ENCODE results near the gene NCSTN. TPM values are rescaled to one million over a fixed set of nuclear protein-coding genes. Genes with fewer than 3 reads are reported as not detected.

The NCSTN gene
- total and polyA plus RNA-seq, 9 of the 15 experiments (the other 6 are each of a cell fraction or from before 2014, with no cell fraction given), result 21.3 to 91.1 (median 57.9) TPM

DNA sequence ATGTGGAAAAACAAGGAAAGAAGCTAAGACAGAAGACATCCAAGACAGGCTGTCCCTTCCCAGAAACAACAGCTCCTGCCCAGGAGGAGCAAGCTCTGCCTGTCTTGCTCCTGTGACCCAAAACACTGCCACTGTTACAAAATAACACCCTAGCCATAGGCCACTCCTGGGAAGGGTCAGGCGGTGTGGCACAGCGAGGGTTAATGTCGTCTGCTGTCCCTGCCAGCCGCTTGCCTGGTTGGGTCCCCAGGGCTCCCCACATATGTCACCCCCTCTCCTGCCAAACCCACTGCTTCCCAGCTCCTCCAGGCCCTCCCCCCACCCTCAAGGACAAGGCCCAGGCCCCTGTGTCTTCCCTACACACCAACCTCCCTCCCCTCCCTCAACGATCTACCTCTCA, 19.8 kb downstream of the NCSTN start (continued):
- no peak for TF ChIP-seq CTCFL (IDR thresholded peaks at IDR 0.05; ENCODE audit: borderline replicate concordance, insufficient read depth, low read depth, low read length, poor library complexity, severe bottlenecking)

GRCh38 chr1:160363951-160364735, 21.0 kb downstream of the NCSTN start:
- intact Hi-C loops (cut with micrococcal nuclease), result loop anchor here (2.0 kb wide), 1 partner anchor 13 kb away; no protein-coding TSS in a partner anchor
- in situ Hi-C loops (cut with MboI), result no loop called here
- H3K4me1 ChIP-seq (replicated peaks in 1 of 2; ENCODE audit: control insufficient read depth in 2 of 2, insufficient read depth in 2 of 2, low read length in 2 of 2), result peaks cover 31 to 51% of the 10 kb centered on the region in 2 experiments
- peak overlapping the region; percentile 73; the same call in 1 of the 3 replicates for H3K27ac ChIP-seq (ENCODE audit: extremely low read depth, low read depth, low read length)
- no peak for DNase-seq (ENCODE audit: extremely low read depth in 1 of 4, low spot score in 3 of 4)
- WGBS (ENCODE audit: insufficient coverage, low coverage, missing lambda C conversion rate), result 47% methylated on average over 11 of the region's 12 CpGs
- H2AFZ ChIP-seq (ENCODE audit: low read depth, low read length), result no peak overlapping the region
- H3K9me3 ChIP-seq (replicated peaks; ENCODE audit: control insufficient read depth, insufficient read depth, low read depth, low read length), result no peaks in the 10 kb centered on the region
- CTCF ChIA-PET (ENCODE audit: low intra/inter-chr PET ratio), result no interaction called here
- no peak for TF ChIP-seq MBD2 (IDR thresholded peaks at IDR 0.05; ENCODE audit: borderline replicate concordance, low read depth)
- TF ChIP-seq KLF10 (CRISPR knock-in tag; IDR thresholded peaks at IDR 0.05), result no peak
- TF ChIP-seq, protein P1, sequence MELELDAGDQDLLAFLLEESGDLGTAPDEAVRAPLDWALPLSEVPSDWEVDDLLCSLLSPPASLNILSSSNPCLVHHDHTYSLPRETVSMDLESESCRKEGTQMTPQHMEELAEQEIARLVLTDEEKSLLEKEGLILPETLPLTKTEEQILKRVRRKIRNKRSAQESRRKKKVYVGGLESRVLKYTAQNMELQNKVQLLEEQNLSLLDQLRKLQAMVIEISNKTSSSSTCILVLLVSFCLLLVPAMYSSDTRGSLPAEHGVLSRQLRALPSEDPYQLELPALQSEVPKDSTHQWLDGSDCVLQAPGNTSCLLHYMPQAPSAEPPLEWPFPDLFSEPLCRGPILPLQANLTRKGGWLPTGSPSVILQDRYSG (tag; conservative IDR thresholded peaks at IDR 0.05; ENCODE audit: low read depth), result no peak
- ATAC-seq, result no peak
- peaks cover 19% of the 10 kb centered on the region; the same call in 2 of the 3 replicates for H3K36me3 ChIP-seq (ENCODE audit: control insufficient read depth, insufficient read depth, low read length)
- FAIRE-seq, result no peak
- BruUV-seq (replicated peaks), result no TSS peak
- no peaks in the 10 kb centered on the region; the same call in 1 of the 2 replicates for H4K20me1 ChIP-seq (replicated peaks; ENCODE audit: control insufficient read depth, insufficient read depth, low read length)
- H3K9me1 ChIP-seq (ENCODE audit: control insufficient read depth, insufficient read depth, low read length), result no peaks in the 10 kb centered on the region
- H3K4me3 ChIP-seq, result no peak overlapping the region
- no peak overlapping the region for H3K4me2 ChIP-seq (ENCODE audit: insufficient read depth, low read length)
- POLR2A ChIA-PET, result interaction anchor here (0.6 to 5.8 kb wide), 7 partner anchors 9 to 769 kb away, joined by 3 to 27 read pairs (median 4); partner anchors contain the start of gene DEDD
- H3K27me3 ChIP-seq (ENCODE audit: control insufficient read depth in 2 of 2, insufficient read depth in 2 of 2, low read length in 2 of 2), result no peaks in the 10 kb centered on the region
- peak overlapping the region in 1 of 2 experiments; percentile 16; a peak in 1 of 4 replicates for H3K9ac ChIP-seq (ENCODE audit: insufficient read depth in 1 of 2, low read depth in 2 of 2, low read length in 2 of 2)
- no peaks in the 10 kb centered on the region for H3K79me2 ChIP-seq (ENCODE audit: control insufficient read depth, insufficient read depth, low read length)
